ENCODE data around the gene RBM34. TPM values are rescaled to one million over a fixed set of nuclear protein-coding genes. Genes with fewer than 3 reads are reported as not detected.

Gene RBM34
- total RNA-seq, 4 donors from 2014 or later: 36.7 to 107 (median 56.3) TPM

GRCh38 chr1:235199441-235199840 lies 38.4 kb upstream of the RBM34 start:
- Histone ChIP-seq H3K36me3 (no peaks in the 10 kb centered on the region), H3K4me1 (no peaks in the 10 kb centered on the region), H3K27me3 (no peaks in the 10 kb centered on the region), H3K27ac (no peak overlapping the region), H3K4me3 (no peak overlapping the region), H3K9me3 (no peaks in the 10 kb centered on the region)
- intact Hi-C loops (cut with DNase I; ENCODE audit: low total_unique reads): no loop called here
- TF ChIP-seq CTCF (IDR thresholded peaks at IDR 0.05) (peak in 2 of 4 experiments; percentile 6 to 23), POLR2A (IDR thresholded peaks at IDR 0.05) (no peak)
- no peak for DNase-seq

GRCh38 chr1:235190431-235190830 lies 29.4 kb upstream of the RBM34 start:
- H3K4me1 ChIP-seq: no peaks in the 10 kb centered on the region
- H3K36me3 ChIP-seq: no peaks in the 10 kb centered on the region
- H3K9me3 ChIP-seq: no peaks in the 10 kb centered on the region
- H3K27ac ChIP-seq: no peak overlapping the region
- TF ChIP-seq CTCF (IDR thresholded peaks at IDR 0.05): no peak
- no peak for TF ChIP-seq POLR2A (IDR thresholded peaks at IDR 0.05)
- H3K4me3 ChIP-seq: no peak overlapping the region
- no peak for DNase-seq
- H3K27me3 ChIP-seq: no peaks in the 10 kb centered on the region
- intact Hi-C loops (cut with DNase I; ENCODE audit: low total_unique reads): no loop called here

- DNase-seq: no peak
- H3K9me3 ChIP-seq: no peaks in the 10 kb centered on the region
- TF ChIP-seq POLR2A (IDR thresholded peaks at IDR 0.05): no peak
- TF ChIP-seq CTCF (IDR thresholded peaks at IDR 0.05): no peak
- no peaks in the 10 kb centered on the region for H3K36me3 ChIP-seq
- no peak overlapping the region for H3K4me3 ChIP-seq
- no peaks in the 10 kb centered on the region for H3K4me1 ChIP-seq
- no peaks in the 10 kb centered on the region for H3K27me3 ChIP-seq
- no peak overlapping the region for H3K27ac ChIP-seq
- intact Hi-C loops (cut with DNase I; ENCODE audit: low total_unique reads): no loop called here
Observed at GRCh38 chr1:235187316-235187715, 26.3 kb upstream of the RBM34 start.

GRCh38 chr1:235181561-235182245 lies 20.7 kb upstream of the RBM34 start:
- Histone ChIP-seq H3K36me3 (no peaks in the 10 kb centered on the region), H3K27me3 (no peaks in the 10 kb centered on the region), H3K27ac (no peak overlapping the region), H3K4me1 (no peaks in the 10 kb centered on the region), H3K4me3 (no peak overlapping the region), H3K9me3 (no peaks in the 10 kb centered on the region)
- no peak for DNase-seq
- intact Hi-C loops (cut with DNase I; ENCODE audit: low total_unique reads): no loop called here
- no peak for TF ChIP-seq CTCF (IDR thresholded peaks at IDR 0.05)
- no peak for TF ChIP-seq POLR2A (IDR thresholded peaks at IDR 0.05)

- TF ChIP-seq CTCF (IDR thresholded peaks at IDR 0.05) (no peak), POLR2A (IDR thresholded peaks at IDR 0.05) (no peak)
- Histone ChIP-seq H3K27me3 (no peaks in the 10 kb centered on the region), H3K9me3 (no peaks in the 10 kb centered on the region), H3K36me3 (no peaks in the 10 kb centered on the region), H3K27ac (no peak overlapping the region), H3K4me3 (no peak overlapping the region), H3K4me1 (no peaks in the 10 kb centered on the region)
- intact Hi-C loops (cut with DNase I; ENCODE audit: low total_unique reads): no loop called here
- no peak for DNase-seq
Observed at GRCh38 chr1:235180916-235181460, 19.9 kb upstream of the RBM34 start.

Measured in uterus (tissue), 4 donors.